SK-N-SH treated with all-trans-retinoic acid at 6 μM for 48 hours (cell line): ENCODE measurements around the gene ADH7.

Source experiments
- ARNTL ChIP-seq: fragments of 450-650 bp; formaldehyde crosslinking; IDR thresholded peaks from 2 replicates; pipeline ENCODE4 v1.5.0; 2020; ENCODE audit warnings: low read depth, mild to moderate bottlenecking, moderate library complexity, borderline replicate concordance
- CSRNP3 ChIP-seq: fragments of 250-450 bp; sonication (Bioruptor Pico); IDR thresholded peaks from 2 replicates; pipeline ENCODE4 v1.5.1; 2021; ENCODE audit warnings: mild to moderate bottlenecking, moderate library complexity
- GLIS3 ChIP-seq: fragments of 250-450 bp; sonication (Bioruptor Pico); IDR thresholded peaks from 2 replicates; pipeline ENCODE4 v1.5.0; 2020; ENCODE audit warnings: mild to moderate bottlenecking, moderate library complexity
- ISL1 ChIP-seq: fragments of 250-450 bp; sonication (Bioruptor Pico); IDR thresholded peaks from 2 replicates; pipeline ENCODE4 v2.1.2; 2022; ENCODE audit warnings: mild to moderate bottlenecking, moderate library complexity
- OSR1 ChIP-seq: fragments of 250-450 bp; sonication (Bioruptor Pico); IDR thresholded peaks from 2 replicates; pipeline ENCODE4 v1.8.0; 2022; ENCODE audit warnings: moderate library complexity, mild to moderate bottlenecking, inconsistent platforms
- PATZ1 ChIP-seq: fragments of 250-450 bp; sonication (Bioruptor Pico); IDR thresholded peaks from 2 replicates; pipeline ENCODE4 v1.8.0; 2020; ENCODE audit warnings: mild to moderate bottlenecking, moderate library complexity, borderline replicate concordance
- RARB ChIP-seq: fragments of 250-450 bp; sonication (Bioruptor Pico); IDR thresholded peaks from 2 replicates; pipeline ENCODE4 v1.8.0; 2021; ENCODE audit warnings: mild to moderate bottlenecking, moderate library complexity
- SNAI2 ChIP-seq: fragments of 250-450 bp; sonication (Bioruptor Pico); IDR thresholded peaks from 2 replicates; pipeline ENCODE4 v1.5.0; 2020; ENCODE audit warnings: mild to moderate bottlenecking, moderate library complexity
- TOX ChIP-seq: fragments of 250-450 bp; sonication (Bioruptor Pico); IDR thresholded peaks from 2 replicates; pipeline ENCODE4 v1.8.0; 2021; ENCODE audit warnings: mild to moderate bottlenecking, moderate library complexity, borderline replicate concordance
- ZC3H10 ChIP-seq: fragments of 250-450 bp; sonication (Bioruptor Pico); IDR thresholded peaks from 2 replicates; pipeline ENCODE4 v1.5.1; 2021; ENCODE audit warnings: mild to moderate bottlenecking, moderate library complexity
- ZFP30 ChIP-seq: fragments of 450-650 bp; formaldehyde crosslinking; IDR thresholded peaks from 2 replicates; pipeline ENCODE4 v1.5.0; 2022; ENCODE audit warnings: mild to moderate bottlenecking, moderate library complexity
- ZNF565 ChIP-seq: fragments of 450-650 bp; formaldehyde crosslinking; conservative IDR thresholded peaks from 2 replicates; pipeline ENCODE4 v1.5.0; 2020; ENCODE audit warnings: low read depth, mild to moderate bottlenecking, moderate library complexity
- ZNF8 ChIP-seq: fragments of 450-650 bp; formaldehyde crosslinking; IDR thresholded peaks from 2 replicates; pipeline ENCODE4 v1.5.0; 2020; ENCODE audit warnings: mild to moderate bottlenecking, moderate library complexity
- TF ChIP-seq, protein P1 (sequence below): fragments of 250-450 bp; sonication (Bioruptor Pico); IDR thresholded peaks from 2 replicates; pipeline ENCODE4 v1.5.1; 2020; ENCODE audit warnings: low read depth, mild to moderate bottlenecking, moderate library complexity

DNA sequence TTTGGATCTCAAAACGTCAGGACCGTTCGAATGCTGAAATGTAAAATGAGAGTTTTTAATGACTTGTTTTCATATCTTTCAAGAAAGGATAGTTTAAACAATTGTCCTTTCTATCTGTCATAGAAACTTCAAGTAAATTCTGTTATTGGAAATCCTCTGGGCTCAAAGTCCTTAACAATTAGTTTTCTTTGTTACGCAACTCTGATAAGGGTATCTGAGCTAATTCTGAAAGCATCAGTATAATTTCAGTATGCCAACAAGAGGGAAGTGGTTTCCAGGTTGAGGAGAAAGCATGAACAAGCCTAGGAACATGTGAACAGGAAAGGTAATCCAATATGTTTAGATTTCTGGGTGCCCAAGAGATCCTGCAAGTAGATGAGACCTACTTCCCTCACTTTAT lies 22.0 kb downstream of the ADH7 start:
- TF ChIP-seq PATZ1 (CRISPR knock-in tag): no peak
- no peak for TF ChIP-seq ZNF565 (CRISPR knock-in tag)
- TF ChIP-seq, protein P1, sequence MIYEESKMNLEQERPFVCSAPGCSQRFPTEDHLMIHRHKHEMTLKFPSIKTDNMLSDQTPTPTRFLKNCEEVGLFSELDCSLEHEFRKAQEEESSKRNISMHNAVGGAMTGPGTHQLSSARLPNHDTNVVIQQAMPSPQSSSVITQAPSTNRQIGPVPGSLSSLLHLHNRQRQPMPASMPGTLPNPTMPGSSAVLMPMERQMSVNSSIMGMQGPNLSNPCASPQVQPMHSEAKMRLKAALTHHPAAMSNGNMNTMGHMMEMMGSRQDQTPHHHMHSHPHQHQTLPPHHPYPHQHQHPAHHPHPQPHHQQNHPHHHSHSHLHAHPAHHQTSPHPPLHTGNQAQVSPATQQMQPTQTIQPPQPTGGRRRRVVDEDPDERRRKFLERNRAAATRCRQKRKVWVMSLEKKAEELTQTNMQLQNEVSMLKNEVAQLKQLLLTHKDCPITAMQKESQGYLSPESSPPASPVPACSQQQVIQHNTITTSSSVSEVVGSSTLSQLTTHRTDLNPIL (CRISPR knock-in tag): no peak
- TF ChIP-seq GLIS3 (CRISPR knock-in tag): no peak
- TF ChIP-seq RARB (CRISPR knock-in tag): no peak
- TF ChIP-seq ZFP30 (CRISPR knock-in tag): no peak
- no peak for TF ChIP-seq ZC3H10
- TF ChIP-seq ISL1 (CRISPR knock-in tag): no peak
- no peak for TF ChIP-seq TOX
- no peak for TF ChIP-seq CSRNP3 (CRISPR knock-in tag)
- no peak for TF ChIP-seq SNAI2
- no peak for TF ChIP-seq ARNTL (CRISPR knock-in tag)
- TF ChIP-seq OSR1: no peak
- TF ChIP-seq ZNF8 (CRISPR knock-in tag): no peak
